GM20000 (cell line): ENCODE data around the gene ITPR3.

Experiments used
- DNase-seq: peaks from one replicate; pipeline ENCODE4 v3.0.0; 2012; ENCODE audit warnings: low spot score
- CTCF ChIP-seq: IDR thresholded peaks from 2 replicates; pipeline ENCODE4 v1.5.1; 2012; ENCODE audit warnings: mild to moderate bottlenecking, control low read depth; ENCODE audit errors: extremely low read depth, missing control alignments

ITPR3 gene

GRCh38 chr6:33677689-33678088, 56.6 kb downstream of the ITPR3 start:
- DNase-seq: no peak
- TF ChIP-seq CTCF: no peak

- no peak for DNase-seq
- no peak for TF ChIP-seq CTCF
Measured at GRCh38 chr6:33678233-33678931, 57.3 kb downstream of the ITPR3 start.

GRCh38 chr6:33678932-33679490, 57.9 kb downstream of the ITPR3 start:
- no peak for DNase-seq
- no peak for TF ChIP-seq CTCF

- no peak for DNase-seq
- TF ChIP-seq CTCF: no peak
Measured at GRCh38 chr6:33679761-33680160, 58.6 kb downstream of the ITPR3 start.

- TF ChIP-seq CTCF: no peak
Measured at GRCh38 chr6:33682341-33682740, 61.2 kb downstream of the ITPR3 start.

GRCh38 chr6:33683051-33683571, 62.0 kb downstream of the ITPR3 start:
- TF ChIP-seq CTCF: no peak
- DNase-seq: no peak

More at GRCh38 chr6:33682341-33682740, 61.2 kb downstream of the ITPR3 start:
- no peak for DNase-seq

- no peak for TF ChIP-seq CTCF
- no peak for DNase-seq
Measured at GRCh38 chr6:33683576-33684427, 62.7 kb downstream of the ITPR3 start.
